Mucosa of rectum (tissue), 2 donors: ENCODE measurements around the gene TTC33.
A peak's percentile ranks its signal among the peaks of the same experiment; 100 is the strongest.

Experiments
- H3K27ac ChIP-seq, 2 donors: one replicate each; pipeline ENCODE4 v1.7.0; 2013; ENCODE audit warnings: inconsistent platforms in 2 of 2, low read depth in 2 of 2, low read length in 2 of 2
- H3K27me3 ChIP-seq, 2 donors: one replicate each; pipeline ENCODE4 v1.7.0; 2013; ENCODE audit warnings: low read length in 2 of 2; ENCODE audit not compliant: control insufficient read depth in 2 of 2, insufficient read depth in 2 of 2
- H3K36me3 ChIP-seq, 2 donors: one replicate each; pipeline ENCODE4 v1.7.0; 2013; ENCODE audit warnings: low read length in 2 of 2; ENCODE audit not compliant: control insufficient read depth in 2 of 2, insufficient read depth in 2 of 2
- H3K4me1 ChIP-seq, 2 donors: one replicate each; pipeline ENCODE4 v1.7.0; 2013; ENCODE audit warnings: low read length in 2 of 2, mild to moderate bottlenecking in 1 of 2; ENCODE audit not compliant: control insufficient read depth in 2 of 2, insufficient read depth in 2 of 2
- H3K4me3 ChIP-seq, 2 donors: one replicate each; pipeline ENCODE4 v1.7.0; 2013; ENCODE audit warnings: low read length in 2 of 2
- H3K9ac ChIP-seq, 2 donors: one replicate each; pipeline ENCODE4 v1.7.0; 2013; ENCODE audit warnings: low read length in 2 of 2, low read depth in 1 of 2, mild to moderate bottlenecking in 1 of 2
- H3K9me3 ChIP-seq, 2 donors: one replicate each; pipeline ENCODE4 v1.7.0; 2013; ENCODE audit warnings: low read length in 2 of 2; ENCODE audit not compliant: control insufficient read depth in 2 of 2
- donor health status: healthy.
- donor health status: Normal muscosa, but diverticular disease.

Gene TTC33

DNA sequence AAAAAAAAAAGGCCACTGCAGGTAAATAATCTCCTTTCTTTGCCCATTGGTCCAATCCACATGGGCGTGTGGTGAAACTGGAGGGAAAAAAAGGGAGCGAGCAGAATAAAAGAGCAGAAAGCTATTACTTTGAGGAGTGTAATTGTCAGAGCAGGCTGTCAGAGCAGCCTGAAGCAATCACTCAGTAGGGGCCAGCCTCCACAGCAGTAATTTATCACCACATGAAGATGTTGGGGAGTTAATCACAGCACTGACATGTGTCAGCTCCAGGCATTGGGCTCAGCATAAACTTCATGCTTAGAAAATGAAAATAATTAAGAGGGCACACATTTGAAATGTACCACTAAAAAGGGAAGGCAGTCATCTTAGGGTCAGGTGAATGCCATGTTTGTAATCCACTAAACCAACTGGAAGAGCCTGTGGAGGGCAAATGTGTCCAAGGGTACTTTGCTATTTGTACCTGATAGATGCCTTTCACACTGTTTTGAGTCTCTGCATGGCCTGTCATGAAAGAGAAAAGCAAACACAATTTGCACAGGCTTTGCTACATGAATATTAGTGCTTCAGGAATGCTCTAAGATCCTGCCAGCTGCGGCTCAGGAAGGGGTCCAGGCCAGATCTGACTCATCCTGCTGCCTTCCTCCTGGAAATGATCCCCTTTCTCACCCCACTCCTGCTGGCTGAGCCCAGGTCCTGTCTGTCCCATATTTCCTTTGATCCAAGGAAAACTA, 79.0 kb downstream of the TTC33 start:
- H3K27ac ChIP-seq: peak overlapping the region; percentile 43 to 46
- H3K9ac ChIP-seq: peak overlapping the region; percentile 20 to 46

DNA sequence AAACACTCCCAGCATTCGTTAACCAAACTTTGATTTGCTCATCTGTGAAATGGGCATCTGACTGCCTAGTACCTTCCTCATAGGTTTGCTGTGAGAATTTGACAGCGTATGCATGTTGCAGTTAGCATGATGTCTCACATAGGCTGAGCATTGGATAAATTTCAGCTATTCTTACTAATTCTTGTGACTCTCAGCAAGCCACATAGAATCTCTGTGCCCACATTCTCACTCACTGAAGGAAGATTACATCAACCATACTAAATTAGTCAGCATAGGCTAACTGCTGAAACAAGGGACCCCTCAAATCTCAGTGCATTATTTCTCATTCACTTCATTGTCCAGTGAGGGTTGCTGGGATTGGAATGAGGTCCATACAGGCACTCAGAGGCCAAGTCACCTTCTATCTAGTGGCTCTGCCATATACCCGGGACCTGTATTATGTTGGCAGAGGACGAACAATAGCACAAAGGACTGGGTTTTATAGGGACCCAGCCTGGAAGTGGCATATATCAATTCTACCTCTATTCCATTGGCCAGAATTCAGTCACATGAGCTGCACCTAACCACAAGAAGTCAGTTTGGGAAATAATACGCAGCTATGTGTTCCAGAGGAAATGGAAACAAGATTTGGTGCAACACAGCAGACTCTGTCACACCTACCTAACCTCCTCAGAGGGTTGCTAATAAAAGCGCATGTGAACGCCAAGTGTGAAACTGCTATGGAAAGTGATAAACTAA, 80.2 kb downstream of the TTC33 start:
- Histone ChIP-seq H3K27me3 (no peaks in the 10 kb centered on the region), H3K9ac (no peak overlapping the region), H3K9me3 (no peaks in the 10 kb centered on the region), H3K36me3 (no peaks in the 10 kb centered on the region), H3K4me1 (peaks cover 8 to 11% of the 10 kb centered on the region in 2 donors), H3K27ac (no peak overlapping the region), H3K4me3 (no peak overlapping the region)

More for the DNA sequence above, 79.0 kb downstream of the TTC33 start:
- Histone ChIP-seq H3K27me3 (no peaks in the 10 kb centered on the region), H3K4me1 (peaks cover 10 to 11% of the 10 kb centered on the region in 2 donors), H3K4me3 (peak overlapping the region in 1 of 2 donors; percentile 46), H3K36me3 (peaks cover 8 to 10% of the 10 kb centered on the region in 2 donors), H3K9me3 (no peaks in the 10 kb centered on the region)

DNA sequence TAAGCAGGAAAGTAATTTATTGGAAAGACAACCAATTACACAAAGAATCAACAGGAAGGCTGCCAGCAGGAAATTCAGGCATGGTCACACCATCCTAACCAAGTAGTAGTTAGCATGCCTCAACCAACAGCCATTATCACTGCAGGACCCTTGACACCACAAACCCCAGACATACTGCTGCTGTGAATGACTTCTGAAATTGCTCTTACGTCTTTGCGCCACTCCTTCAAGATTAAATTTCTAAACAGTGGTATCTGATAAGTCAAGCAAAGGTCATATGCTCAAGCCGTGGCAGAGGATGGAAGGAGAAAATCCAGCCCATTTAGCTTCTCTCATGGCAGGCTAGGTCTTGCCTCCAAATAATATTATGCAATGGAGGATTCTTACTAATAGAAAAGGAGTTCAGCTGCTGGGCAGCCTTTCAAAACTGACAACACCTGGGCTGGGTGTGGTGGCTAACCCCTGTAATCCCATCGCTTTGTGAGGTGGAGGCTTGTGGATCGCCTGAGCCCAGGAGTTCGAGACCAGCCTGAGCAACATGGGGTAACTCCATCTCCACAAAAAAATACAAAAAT, 81.0 kb downstream of the TTC33 start:
- Histone ChIP-seq H3K36me3 (no peaks in the 10 kb centered on the region), H3K9me3 (no peaks in the 10 kb centered on the region), H3K9ac (no peak overlapping the region), H3K4me3 (no peak overlapping the region), H3K27ac (no peak overlapping the region), H3K4me1 (peaks cover 8 to 11% of the 10 kb centered on the region in 2 donors), H3K27me3 (no peaks in the 10 kb centered on the region)

DNA sequence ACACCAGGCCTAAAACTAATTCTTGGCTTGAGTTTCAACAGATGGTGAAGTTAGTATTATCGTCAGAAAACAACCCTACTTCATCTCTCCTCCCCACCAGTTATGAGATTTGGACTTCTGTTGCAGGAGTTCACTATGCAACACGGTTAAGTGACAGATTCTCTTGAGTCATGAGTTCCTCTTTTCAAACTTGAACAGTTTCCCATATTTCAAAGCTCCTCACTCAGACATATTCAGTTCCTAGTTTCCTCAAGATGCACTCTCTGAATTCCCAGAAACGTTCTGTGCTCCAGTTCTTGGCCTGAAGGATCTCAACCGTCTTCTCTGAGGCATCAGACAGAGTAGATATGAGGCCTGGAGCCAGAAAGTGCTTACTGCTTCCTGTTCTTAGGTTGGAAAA, 83.3 kb downstream of the TTC33 start:
- no peak overlapping the region for H3K9ac ChIP-seq
- H3K9me3 ChIP-seq: no peaks in the 10 kb centered on the region
- H3K27me3 ChIP-seq: no peaks in the 10 kb centered on the region
- H3K4me1 ChIP-seq: peaks cover 11 to 12% of the 10 kb centered on the region in 2 donors
- H3K27ac ChIP-seq: no peak overlapping the region
- H3K4me3 ChIP-seq: no peak overlapping the region
- H3K36me3 ChIP-seq: no peaks in the 10 kb centered on the region

- peaks cover 2 to 3% of the 10 kb centered on the region in 2 donors for H3K4me1 ChIP-seq
- no peak overlapping the region for H3K27ac ChIP-seq
- H3K27me3 ChIP-seq: no peaks in the 10 kb centered on the region
- H3K9ac ChIP-seq: no peak overlapping the region
- no peaks in the 10 kb centered on the region for H3K36me3 ChIP-seq
- no peaks in the 10 kb centered on the region for H3K9me3 ChIP-seq
- H3K4me3 ChIP-seq: no peak overlapping the region
Observed at GRCh38 chr5:40669606-40670390, 86.0 kb downstream of the TTC33 start.

- no peaks in the 10 kb centered on the region for H3K36me3 ChIP-seq
- no peak overlapping the region for H3K9ac ChIP-seq
- H3K27ac ChIP-seq: no peak overlapping the region
- H3K4me1 ChIP-seq: peaks cover 2 to 3% of the 10 kb centered on the region in 2 donors
- H3K4me3 ChIP-seq: no peak overlapping the region
- H3K27me3 ChIP-seq: no peaks in the 10 kb centered on the region
- H3K9me3 ChIP-seq: no peaks in the 10 kb centered on the region
Observed at GRCh38 chr5:40667161-40667663, 88.5 kb downstream of the TTC33 start.

GRCh38 chr5:40666657-40667056, 89.1 kb downstream of the TTC33 start:
- Histone ChIP-seq H3K9me3 (no peaks in the 10 kb centered on the region), H3K4me1 (peaks cover 2 to 3% of the 10 kb centered on the region in 2 donors), H3K36me3 (no peaks in the 10 kb centered on the region), H3K4me3 (no peak overlapping the region), H3K27ac (no peak overlapping the region), H3K9ac (no peak overlapping the region), H3K27me3 (no peaks in the 10 kb centered on the region)

DNA sequence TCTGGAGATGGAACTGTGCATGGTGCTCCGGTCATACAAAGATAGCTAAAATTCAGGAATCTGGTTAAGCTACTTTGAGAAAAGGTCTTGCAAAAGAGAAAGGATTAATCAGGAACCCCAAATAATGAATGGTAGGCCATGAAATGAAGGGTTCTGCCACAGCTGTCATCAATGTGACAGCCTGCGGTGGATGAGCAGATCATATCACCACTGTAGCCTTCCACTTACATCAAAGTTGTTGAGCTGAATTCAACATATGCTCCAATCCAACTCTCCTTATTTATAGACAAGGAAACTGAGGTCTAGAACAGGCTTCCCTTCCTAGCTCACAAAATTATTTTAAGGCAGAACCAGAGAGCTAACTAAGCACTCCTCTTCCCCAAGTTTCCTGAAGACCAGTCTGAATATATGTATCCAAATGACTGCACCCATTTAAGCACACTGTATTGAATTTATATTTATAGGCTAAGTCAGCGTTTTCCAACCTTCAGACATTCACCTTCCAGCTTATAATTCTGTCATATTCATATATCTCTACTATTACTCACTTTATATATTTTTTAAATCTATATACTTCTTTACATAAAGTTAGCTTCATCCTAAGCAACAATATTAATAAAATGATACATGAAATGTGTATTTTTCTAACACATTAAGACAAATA, 90.0 kb downstream of the TTC33 start:
- Histone ChIP-seq H3K4me1 (peaks cover 2 to 3% of the 10 kb centered on the region in 2 donors), H3K9ac (no peak overlapping the region), H3K36me3 (no peaks in the 10 kb centered on the region), H3K27me3 (no peaks in the 10 kb centered on the region), H3K4me3 (no peak overlapping the region), H3K9me3 (no peaks in the 10 kb centered on the region), H3K27ac (no peak overlapping the region)

DNA sequence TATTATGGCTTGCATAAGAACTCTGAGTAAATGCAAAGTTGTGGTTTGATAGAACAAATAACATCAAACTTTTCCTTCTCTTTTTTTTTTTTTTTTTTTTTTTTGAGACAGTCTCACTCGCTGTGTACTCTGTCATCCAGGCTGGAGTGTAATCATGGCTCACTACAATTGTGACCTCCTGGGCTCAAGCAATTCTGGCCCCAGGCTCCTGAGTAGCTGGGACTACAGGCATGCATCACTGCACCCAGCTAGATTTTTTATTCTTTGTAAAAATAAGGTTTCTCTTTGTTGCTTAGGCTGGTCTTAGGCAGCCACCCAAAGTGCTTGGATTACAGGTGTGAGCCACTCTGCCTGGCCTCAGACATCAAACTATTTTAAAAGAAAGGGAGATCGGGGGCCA, 95.0 kb downstream of the TTC33 start:
- no peak overlapping the region for H3K4me3 ChIP-seq
- H3K9me3 ChIP-seq: no peaks in the 10 kb centered on the region
- no peaks in the 10 kb centered on the region for H3K27me3 ChIP-seq
- H3K9ac ChIP-seq: no peak overlapping the region
- no peaks in the 10 kb centered on the region for H3K4me1 ChIP-seq
- H3K36me3 ChIP-seq: no peaks in the 10 kb centered on the region
- no peak overlapping the region for H3K27ac ChIP-seq
